Erythroblast (primary cell): Measurements from ENCODE around the gene SORCS1.

Experiments
- GATA1 ChIP-seq: IDR thresholded peaks from 2 replicates; pipeline ENCODE4 v1.6.1; 2011; ENCODE audit warnings: low read depth, mild to moderate bottlenecking, control low read depth, low read length, moderate library complexity
- POLR2A ChIP-seq: IDR thresholded peaks from 2 replicates; pipeline ENCODE4 v1.6.1; 2011; ENCODE audit warnings: mild to moderate bottlenecking, low read length

DNA sequence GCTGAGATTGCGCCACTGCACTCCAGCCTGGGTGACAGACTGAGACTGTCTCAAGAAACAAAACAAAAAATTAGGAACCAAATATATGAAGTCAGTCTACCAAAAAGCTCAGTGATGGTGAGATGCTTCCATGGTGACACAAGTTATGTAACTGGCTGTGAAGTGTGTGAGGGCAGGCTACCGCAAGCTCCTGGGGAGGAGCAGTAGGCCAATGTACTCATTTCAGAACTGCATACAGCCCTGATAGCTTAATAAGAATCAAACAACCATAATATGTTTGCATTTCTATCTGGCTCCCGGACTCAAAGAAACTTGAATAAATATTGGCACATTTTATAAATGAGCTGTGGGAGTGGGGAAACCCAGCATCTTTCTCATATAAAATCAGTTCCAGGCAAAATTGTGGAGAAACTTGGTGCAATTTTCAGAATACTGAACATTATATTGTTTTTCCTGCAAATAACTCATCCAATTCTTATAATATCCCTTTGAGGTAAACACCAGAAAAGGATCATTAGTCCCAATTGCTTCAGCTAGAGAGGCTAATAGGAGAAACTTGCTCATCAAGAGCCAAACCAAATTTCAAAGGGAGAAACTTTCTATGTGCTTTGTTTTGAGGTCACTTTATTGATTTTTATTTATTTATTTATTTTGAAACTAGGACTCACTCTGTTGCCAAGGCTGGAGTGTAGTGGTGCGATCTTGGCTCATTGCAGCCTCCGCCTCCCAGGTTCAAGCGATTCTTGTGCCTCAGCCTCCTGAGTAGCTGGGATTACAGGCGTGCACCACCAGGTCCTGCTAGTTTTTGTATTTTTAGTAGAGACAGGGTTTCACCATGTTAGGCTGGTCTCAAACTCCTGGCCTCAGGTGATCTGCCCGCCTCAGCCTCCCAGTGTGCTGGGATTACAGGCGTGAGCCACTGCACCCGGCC, 127.0 kb downstream of the SORCS1 start:
- TF ChIP-seq POLR2A (no peak), GATA1 (no peak)
